Fibroblast of lung (primary cell): ENCODE measurements around the gene LRRK1. TPM values are rescaled to one million over a fixed set of nuclear protein-coding genes. Genes with fewer than 3 reads are reported as not detected.

ENCODE experiments used
- DNase-seq, 2 donors: peaks; one replicate each; pipeline versions ENCODE4 v3.0.0 to v3.0.0-alpha.2; 2010; ENCODE audit warnings: low read depth in 2 of 2
- H2AFZ ChIP-seq: 2 replicates; pipeline ENCODE4 v1.5.1; 2012; ENCODE audit warnings: low read length, control low read depth, inconsistent platforms
- H3K27ac ChIP-seq: 2 replicates; pipeline ENCODE4 v1.5.1; 2011; ENCODE audit warnings: low read length, control low read depth; ENCODE audit not compliant: insufficient read depth
- H3K27me3 ChIP-seq: 2 replicates; pipeline ENCODE4 v1.5.1; 2011; ENCODE audit warnings: mild to moderate bottlenecking, low read length; ENCODE audit not compliant: control insufficient read depth, insufficient read depth
- H3K36me3 ChIP-seq: 2 replicates; pipeline ENCODE4 v1.5.1; 2011; ENCODE audit warnings: low read length; ENCODE audit not compliant: control insufficient read depth, insufficient read depth
- H3K4me1 ChIP-seq: 2 replicates; pipeline ENCODE4 v1.5.1; 2011; ENCODE audit warnings: low read length; ENCODE audit not compliant: control insufficient read depth, insufficient read depth; ENCODE audit errors: extremely low read depth
- H3K4me2 ChIP-seq: 2 replicates; pipeline ENCODE4 v1.5.1; 2011; ENCODE audit warnings: low read length, control low read depth; ENCODE audit not compliant: insufficient read depth; ENCODE audit errors: extremely low read depth
- H3K4me3 ChIP-seq, 4 experiments: fragments of 200-600 bp in 1 of 4; sonication (generic) in 1 of 4; replicated peaks in 1 of 4; 2 replicates each; pipeline ENCODE4 v1.5.1; 2011 to 2016; ENCODE audit warnings: low read length in 4 of 4, low read depth in 3 of 4, mild to moderate bottlenecking in 3 of 4, control low read depth in 2 of 4, inconsistent platforms in 1 of 4, mixed read lengths in 1 of 4; ENCODE audit not compliant: insufficient read depth in 1 of 4; ENCODE audit errors: control extremely low read depth in 1 of 4
- H3K79me2 ChIP-seq: 2 replicates; pipeline ENCODE4 v1.5.1; 2012; ENCODE audit warnings: mild to moderate bottlenecking, low read length, inconsistent platforms; ENCODE audit not compliant: control insufficient read depth, insufficient read depth
- H3K9ac ChIP-seq: 2 replicates; pipeline ENCODE4 v1.5.1; 2011; ENCODE audit warnings: mild to moderate bottlenecking, low read length, control low read depth; ENCODE audit not compliant: insufficient read depth
- H3K9me3 ChIP-seq: 2 replicates; pipeline ENCODE4 v1.5.1; 2012; ENCODE audit warnings: low read depth, low read length; ENCODE audit not compliant: control insufficient read depth, insufficient read depth
- H4K20me1 ChIP-seq: 2 replicates; pipeline ENCODE4 v1.5.1; 2011; ENCODE audit warnings: low read length; ENCODE audit not compliant: control insufficient read depth, insufficient read depth; ENCODE audit errors: extremely low read depth
- EZH2 ChIP-seq: IDR thresholded peaks from 2 replicates; pipeline ENCODE4 v1.5.1; 2012; ENCODE audit warnings: low read length, control low read depth, mild to moderate bottlenecking; ENCODE audit errors: missing control alignments
- polyA plus RNA-seq, 2 donors: library from polyadenylated mRNA; depleted of rRNA in 1 of 2; stranded (reverse) in 1 of 2; unstranded in 1 of 2; fragments of >200 nt; gene quantifications; 2 replicates each; pipeline ENCODE4 v1.2.1, GENCODE V29; 2011 to 2012; ENCODE audit warnings: missing spikeins in 1 of 2
- total RNA-seq: library from RNA; depleted of rRNA; stranded (reverse); fragments of >200 nt; gene quantifications from 2 replicates; pipeline ENCODE4 v1.2.1, GENCODE V29; 2014
- TF ChIP-seq, protein P1 (sequence below), 2 donors: IDR thresholded peaks in 1 of 2; conservative IDR thresholded peaks in 1 of 2; 1 replicate in 1 of 2; 2 replicates in 1 of 2; pipeline ENCODE4 v1.5.1; 2011 to 2012; ENCODE audit warnings: low read length in 2 of 2, control low read depth in 1 of 2, inconsistent platforms in 1 of 2, low read depth in 1 of 2, mild to moderate bottlenecking in 1 of 2

LRRK1 gene
- total and polyA plus RNA-seq, 2 donors (not counting 1 experiment from before 2014, with no cell fraction given) = 3.8 to 12.2 TPM

DNA sequence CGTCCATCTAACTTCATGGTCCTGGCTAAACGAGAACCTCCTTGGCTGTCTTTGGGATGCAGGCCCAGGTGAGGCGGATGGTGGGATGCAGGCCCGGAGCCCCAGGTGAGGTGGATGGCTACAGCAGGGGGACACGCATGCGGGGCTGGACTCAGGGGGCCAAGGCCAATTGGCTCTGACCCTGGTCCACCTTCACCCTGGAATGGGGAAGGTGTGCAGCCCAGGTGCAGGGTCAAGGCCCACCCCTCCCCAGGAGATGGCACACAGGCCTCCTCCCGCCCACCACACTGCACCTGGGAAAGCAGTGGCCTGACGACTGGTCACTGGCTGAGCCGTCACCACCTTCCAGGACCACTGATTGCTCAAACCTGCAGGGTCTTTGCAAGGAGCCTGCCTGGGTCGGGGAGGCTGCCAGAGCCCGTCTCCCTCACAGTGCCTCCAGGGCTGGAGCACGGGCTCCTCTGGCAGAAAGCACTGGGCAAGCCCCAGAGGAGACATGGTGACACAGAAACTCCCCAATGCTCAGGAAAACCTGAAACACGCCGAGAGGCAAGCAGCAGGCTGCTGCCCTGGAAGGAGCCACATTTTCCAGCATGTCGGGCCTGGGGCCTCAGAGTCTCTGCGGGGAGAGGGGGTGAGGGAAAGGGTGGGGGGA, 159.6 kb downstream of the LRRK1 start:
- Histone ChIP-seq H3K9me3 (no peaks in the 10 kb centered on the region), H4K20me1 (no peaks in the 10 kb centered on the region)
- TF ChIP-seq EZH2 = no peak
- TF ChIP-seq, protein P1, sequence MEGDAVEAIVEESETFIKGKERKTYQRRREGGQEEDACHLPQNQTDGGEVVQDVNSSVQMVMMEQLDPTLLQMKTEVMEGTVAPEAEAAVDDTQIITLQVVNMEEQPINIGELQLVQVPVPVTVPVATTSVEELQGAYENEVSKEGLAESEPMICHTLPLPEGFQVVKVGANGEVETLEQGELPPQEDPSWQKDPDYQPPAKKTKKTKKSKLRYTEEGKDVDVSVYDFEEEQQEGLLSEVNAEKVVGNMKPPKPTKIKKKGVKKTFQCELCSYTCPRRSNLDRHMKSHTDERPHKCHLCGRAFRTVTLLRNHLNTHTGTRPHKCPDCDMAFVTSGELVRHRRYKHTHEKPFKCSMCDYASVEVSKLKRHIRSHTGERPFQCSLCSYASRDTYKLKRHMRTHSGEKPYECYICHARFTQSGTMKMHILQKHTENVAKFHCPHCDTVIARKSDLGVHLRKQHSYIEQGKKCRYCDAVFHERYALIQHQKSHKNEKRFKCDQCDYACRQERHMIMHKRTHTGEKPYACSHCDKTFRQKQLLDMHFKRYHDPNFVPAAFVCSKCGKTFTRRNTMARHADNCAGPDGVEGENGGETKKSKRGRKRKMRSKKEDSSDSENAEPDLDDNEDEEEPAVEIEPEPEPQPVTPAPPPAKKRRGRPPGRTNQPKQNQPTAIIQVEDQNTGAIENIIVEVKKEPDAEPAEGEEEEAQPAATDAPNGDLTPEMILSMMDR (conservative IDR thresholded peaks at IDR 0.05 in 1 of 2, IDR thresholded peaks at IDR 0.05 in 1 of 2; ENCODE audit: low read depth in 1 of 2, low read length in 2 of 2) = no peak

GRCh38 chr15:101081900-101082299, 162.7 kb downstream of the LRRK1 start:
- no peak for TF ChIP-seq EZH2
- TF ChIP-seq, protein P1 (conservative IDR thresholded peaks at IDR 0.05 in 1 of 2, IDR thresholded peaks at IDR 0.05 in 1 of 2; ENCODE audit: low read depth in 1 of 2, low read length in 2 of 2) = no peak
- Histone ChIP-seq H4K20me1 (no peaks in the 10 kb centered on the region), H3K4me1 (no peaks in the 10 kb centered on the region), H3K79me2 (no peaks in the 10 kb centered on the region), H3K27me3 (peaks cover 10% of the 10 kb centered on the region), H3K36me3 (no peaks in the 10 kb centered on the region), H3K4me2 (no peak overlapping the region), H3K27ac (no peak overlapping the region), H3K4me3 (no peak overlapping the region), H2AFZ (no peak overlapping the region), H3K9me3 (no peaks in the 10 kb centered on the region), H3K9ac (no peak overlapping the region)
- no peak for DNase-seq

More for the DNA sequence above, 159.6 kb downstream of the LRRK1 start:
- H3K79me2 ChIP-seq = no peaks in the 10 kb centered on the region
- peaks cover 8% of the 10 kb centered on the region for H3K27me3 ChIP-seq
- no peak overlapping the region for H3K4me3 ChIP-seq
- no peak overlapping the region for H3K4me2 ChIP-seq
- H3K27ac ChIP-seq = no peak overlapping the region
- no peak overlapping the region for H2AFZ ChIP-seq
- H3K4me1 ChIP-seq = no peaks in the 10 kb centered on the region
- H3K9ac ChIP-seq = no peak overlapping the region
- no peak for DNase-seq
- no peaks in the 10 kb centered on the region for H3K36me3 ChIP-seq

- no peaks in the 10 kb centered on the region for H3K36me3 ChIP-seq
- no peaks in the 10 kb centered on the region for H4K20me1 ChIP-seq
- no peak overlapping the region for H3K27ac ChIP-seq
- H3K79me2 ChIP-seq = no peaks in the 10 kb centered on the region
- no peak overlapping the region for H3K9ac ChIP-seq
- H3K4me2 ChIP-seq = no peak overlapping the region
- no peaks in the 10 kb centered on the region for H3K4me1 ChIP-seq
- no peak for DNase-seq
- H2AFZ ChIP-seq = no peak overlapping the region
- no peak overlapping the region for H3K4me3 ChIP-seq
- peaks cover 10% of the 10 kb centered on the region for H3K27me3 ChIP-seq
- TF ChIP-seq, protein P1 (conservative IDR thresholded peaks at IDR 0.05 in 1 of 2, IDR thresholded peaks at IDR 0.05 in 1 of 2; ENCODE audit: low read depth in 1 of 2, low read length in 2 of 2) = no peak
- no peak for TF ChIP-seq EZH2
- H3K9me3 ChIP-seq = no peaks in the 10 kb centered on the region
Observed at GRCh38 chr15:101083336-101084045, 164.3 kb downstream of the LRRK1 start.
